MV-4-11 (cell line): ENCODE data around the gene TMEM233.
"Not testable (repeated sequence)": the region's sequence is repeated elsewhere in the genome, so short reads cannot be mapped to it uniquely, and the experiment has no call there.

ENCODE experiments used
- DNase-seq: peaks from one replicate; lab custom pipeline; 2025; lab: John Stamatoyannopoulos, UW

Gene TMEM233

GRCh38 chr12:119658166-119658565 is 64.6 kb downstream of the TMEM233 start:
- DNase-seq = not testable (repeated sequence)

DNA sequence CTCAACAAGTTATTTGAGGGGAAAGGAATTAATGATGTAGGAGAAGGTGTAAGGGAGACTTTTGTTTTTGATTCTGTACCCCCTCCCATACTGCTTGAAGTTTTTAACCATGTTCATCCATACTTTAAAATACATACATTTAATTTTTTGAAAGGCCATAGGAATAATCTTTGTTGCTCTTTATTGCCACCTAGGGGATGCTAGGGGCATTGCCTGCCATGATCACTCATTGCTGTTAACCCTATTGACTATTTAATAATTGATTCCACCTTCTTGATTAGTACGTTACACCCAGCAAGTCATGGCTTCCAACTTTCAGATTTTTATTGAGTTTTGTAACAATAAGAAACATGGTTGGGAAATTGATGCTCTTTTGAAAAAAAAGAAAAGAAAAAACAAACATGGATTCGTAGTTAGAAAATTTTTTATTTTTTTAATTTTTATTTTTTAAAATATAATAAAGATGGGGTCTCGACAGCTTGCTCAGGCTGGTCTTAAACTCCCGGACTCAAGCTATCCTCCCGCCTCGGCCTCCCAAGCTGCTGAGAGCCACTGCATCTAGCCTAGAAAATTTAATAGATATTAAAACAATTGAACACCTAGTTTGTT is 65.8 kb downstream of the TMEM233 start:
- DNase-seq = peak; percentile 35

DNA sequence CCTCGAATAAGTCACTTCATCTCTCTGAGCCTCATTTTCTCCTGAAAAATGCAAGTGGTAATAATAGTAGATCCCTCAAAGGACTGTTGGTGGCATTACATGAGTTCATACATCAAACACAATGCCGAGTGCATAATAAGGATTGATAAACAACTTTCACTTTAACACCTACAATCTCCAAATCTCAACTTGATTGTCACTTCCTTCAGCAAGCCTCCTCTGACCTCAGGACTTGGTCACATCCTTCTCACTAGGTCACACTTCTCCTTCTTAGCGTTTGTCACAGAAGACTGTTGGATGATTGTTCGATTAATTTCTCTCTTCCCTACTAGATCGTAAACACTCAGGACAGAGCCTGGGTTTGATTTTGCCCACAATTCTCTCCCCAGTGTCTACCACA is 66.5 kb downstream of the TMEM233 start:
- peak; percentile 68 for DNase-seq

DNA sequence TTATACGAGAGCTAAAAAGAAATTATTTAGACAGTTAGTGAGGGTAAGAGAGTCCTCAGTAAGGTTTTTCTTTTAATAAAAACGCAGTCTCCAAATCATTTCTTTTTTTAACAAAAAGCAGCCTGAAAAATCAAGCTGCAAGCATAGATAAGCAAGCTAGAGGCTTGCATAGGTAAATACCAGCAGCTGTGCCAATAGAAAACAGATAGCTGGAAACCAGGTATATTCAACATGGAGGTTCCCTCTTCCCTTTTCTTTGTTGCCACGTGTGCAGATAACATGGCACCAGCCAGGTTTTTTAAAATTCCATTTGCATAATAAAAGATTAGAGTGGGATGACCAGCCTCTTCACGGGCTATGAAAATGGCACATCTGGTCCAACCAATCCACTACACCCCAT is 68.3 kb downstream of the TMEM233 start:
- no peak for DNase-seq

DNA sequence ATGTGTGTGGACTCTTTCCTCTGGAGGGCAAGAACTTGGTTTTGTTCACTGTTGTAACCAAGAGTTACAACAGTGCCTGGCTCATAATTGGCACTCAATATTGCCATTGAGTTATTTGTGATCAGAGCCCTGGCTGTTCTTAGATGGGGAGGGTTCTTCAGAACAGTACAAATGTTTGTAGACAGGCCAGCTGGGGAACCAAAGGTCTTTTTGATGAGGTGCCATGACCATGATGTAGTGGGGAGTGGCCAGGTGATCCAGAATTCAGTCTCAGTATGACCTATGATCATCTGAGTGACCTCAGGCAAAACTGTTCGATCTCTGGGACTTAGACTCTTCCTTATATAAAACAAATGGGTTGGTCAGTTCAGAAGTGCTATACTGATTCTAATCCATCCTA is 71.1 kb downstream of the TMEM233 start:
- no peak for DNase-seq

GRCh38 chr12:119665164-119665929 is 71.8 kb downstream of the TMEM233 start:
- DNase-seq = no peak

DNA sequence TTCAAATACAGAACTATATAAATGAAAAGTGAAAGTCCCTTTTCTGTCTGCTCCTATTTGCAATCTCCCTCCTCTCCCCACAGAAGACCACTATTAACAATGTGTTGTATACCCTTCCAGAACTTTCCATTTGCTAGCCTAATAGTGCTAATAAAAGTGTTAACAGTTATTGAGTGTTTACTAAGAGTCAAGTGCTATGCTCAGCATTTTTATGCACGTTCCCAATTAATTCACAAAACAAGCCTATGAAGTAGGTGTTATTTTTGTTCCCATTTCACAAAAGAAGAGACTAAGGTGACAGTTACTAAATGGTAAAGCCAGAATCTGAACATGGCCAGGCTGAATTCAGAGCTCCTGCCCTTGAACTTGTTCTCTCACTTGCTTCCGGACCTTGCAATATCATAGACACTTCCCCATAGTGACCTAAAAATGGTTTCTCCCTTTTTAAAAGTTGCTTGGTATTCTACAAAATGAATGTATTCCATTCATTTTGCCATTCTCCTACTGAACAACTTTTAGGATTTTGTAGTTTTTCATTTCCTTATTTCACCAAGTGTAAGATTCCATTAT is 72.7 kb downstream of the TMEM233 start:
- peak; percentile 43 for DNase-seq

DNA sequence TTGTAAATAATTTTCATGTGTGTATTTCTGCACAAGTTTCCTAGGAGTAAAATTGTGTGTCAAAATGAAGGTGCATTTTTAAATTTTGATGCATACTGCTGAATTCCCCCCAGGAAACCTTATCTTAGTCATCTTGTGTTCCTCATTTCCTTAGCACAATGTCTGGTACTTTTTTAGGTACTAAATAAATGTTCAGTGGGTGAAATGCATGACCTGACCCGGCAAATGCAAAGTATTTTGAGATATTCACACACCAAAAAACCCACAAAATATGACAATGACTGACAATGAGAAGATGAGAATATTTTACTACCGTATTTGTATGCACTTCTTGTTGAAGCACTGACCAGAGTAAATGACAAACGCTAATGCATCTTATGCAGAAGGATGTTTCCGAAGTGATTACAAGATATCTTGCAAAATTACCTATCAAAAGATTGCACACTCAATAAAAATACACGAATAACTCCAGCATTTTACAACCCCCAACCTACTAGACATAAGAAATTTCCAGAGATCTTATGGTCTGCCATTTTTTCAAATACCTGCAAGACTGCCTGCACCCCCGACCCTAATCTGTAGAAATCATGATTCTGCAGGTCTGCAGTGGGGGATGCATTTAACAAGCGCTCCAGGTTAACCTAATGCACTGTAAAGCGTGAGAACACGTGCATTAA is 73.5 kb downstream of the TMEM233 start:
- DNase-seq = peak; percentile 22

DNA sequence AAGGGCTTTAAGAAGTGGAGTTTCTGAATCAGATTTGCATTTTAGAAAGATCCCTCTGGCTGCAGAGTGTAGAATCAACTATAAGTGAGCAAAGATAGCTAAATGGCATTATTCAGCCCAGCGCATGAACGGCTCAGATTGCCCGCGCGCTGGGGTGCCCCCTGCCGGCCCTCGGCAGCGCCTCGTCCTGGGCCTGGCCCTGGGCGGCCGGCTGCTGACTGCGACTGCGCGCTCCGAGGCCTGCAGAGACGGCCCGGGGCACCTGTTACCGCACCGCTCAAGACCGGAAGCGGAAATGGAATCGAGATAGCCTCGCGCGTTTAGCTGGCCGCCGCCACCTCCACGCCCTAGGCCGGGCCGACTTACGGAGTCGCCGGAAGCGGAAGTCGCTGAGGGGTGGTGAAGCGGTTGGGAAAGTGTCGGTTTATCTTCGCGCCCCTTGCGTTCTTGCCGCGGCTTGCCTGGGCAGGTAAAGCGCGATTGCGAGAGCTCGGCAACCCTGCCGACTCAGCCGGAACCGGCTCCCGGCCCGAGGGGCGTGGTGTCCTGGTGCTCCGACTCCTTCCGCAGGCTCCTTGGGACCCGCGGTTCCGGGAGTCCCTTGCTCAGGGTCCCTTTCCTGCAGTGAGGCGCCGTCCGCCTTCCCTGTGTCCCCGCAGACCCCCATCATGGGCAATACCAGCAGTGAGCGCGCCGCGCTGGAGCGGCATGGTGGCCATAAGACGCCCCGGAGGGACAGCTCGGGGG is 74.2 kb downstream of the TMEM233 start, which contains the start of gene PRKAB1:
Gene PRKAB1, plus strand, starts transcription at position 557 of the 747 bp plus-strand sequence. Its CDS starts 112 bp downstream, at position 669.
- DNase-seq = peak; percentile 98

- DNase-seq = no peak
Observed at GRCh38 chr12:119668324-119668841, 74.8 kb downstream of the TMEM233 start.

GRCh38 chr12:119669744-119670472 is 76.3 kb downstream of the TMEM233 start:
- DNase-seq = no peak

DNA sequence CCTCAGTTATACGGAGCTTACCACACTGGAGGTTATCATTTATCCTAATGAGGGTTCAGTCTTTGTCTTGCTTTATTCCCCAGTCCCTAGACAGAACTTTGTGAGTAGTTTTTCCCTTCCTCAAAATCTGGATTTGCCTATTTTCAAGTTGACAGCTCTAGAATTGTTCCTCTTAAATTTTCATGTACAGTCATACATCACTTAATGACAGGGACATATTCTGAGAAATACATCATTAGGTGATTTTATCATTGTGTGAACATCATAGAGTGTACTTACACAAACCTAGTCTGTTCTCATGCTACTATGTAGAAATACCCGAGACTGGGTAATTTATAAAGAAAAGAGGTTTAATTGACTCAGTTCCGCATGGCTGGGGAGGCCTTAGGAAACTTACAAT is 77.5 kb downstream of the TMEM233 start:
- no peak for DNase-seq

- no peak for DNase-seq
Observed at GRCh38 chr12:119672194-119672593, 78.6 kb downstream of the TMEM233 start.

GRCh38 chr12:119673634-119674033 is 80.1 kb downstream of the TMEM233 start:
- DNase-seq = no peak

DNA sequence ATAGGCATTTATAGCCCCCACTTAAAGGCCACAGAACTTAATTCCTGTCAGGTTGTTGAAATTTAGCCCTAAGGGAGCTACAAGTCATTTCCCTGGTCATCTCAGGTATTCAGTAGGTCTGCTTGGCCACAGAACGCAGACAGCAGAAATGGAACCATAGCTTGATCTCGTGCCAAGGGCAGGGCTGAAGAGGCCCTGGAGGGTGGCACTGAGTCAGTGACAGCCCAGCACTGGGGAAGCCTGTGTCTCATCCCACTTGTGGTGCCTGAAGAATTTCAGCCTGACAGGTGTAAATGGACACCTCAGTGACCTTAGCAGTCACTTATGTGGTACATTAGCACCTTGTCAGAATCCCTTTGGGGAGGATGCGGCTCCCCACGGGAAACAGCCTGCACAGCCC is 81.0 kb downstream of the TMEM233 start:
- no peak for DNase-seq

DNA sequence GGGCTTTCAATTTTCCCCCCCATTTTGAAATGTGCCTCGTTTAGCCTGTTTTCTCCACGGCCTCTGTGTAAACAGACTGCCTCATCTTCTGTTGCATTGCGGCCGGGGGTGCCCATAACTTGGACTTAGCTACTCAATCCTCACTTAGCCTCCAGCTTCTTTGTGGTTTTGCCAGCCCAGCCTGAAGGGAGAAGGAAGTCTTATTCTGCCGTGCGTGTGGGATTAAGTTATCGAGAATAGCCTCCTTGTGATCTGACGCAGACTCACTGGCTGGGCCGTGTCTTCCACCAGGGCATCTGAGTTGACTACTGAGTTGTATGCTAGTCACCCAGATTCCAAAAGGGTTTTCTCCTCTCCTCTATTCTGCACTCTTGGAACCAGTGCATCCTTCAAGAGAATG is 82.4 kb downstream of the TMEM233 start:
- peak; percentile 77 for DNase-seq

DNA sequence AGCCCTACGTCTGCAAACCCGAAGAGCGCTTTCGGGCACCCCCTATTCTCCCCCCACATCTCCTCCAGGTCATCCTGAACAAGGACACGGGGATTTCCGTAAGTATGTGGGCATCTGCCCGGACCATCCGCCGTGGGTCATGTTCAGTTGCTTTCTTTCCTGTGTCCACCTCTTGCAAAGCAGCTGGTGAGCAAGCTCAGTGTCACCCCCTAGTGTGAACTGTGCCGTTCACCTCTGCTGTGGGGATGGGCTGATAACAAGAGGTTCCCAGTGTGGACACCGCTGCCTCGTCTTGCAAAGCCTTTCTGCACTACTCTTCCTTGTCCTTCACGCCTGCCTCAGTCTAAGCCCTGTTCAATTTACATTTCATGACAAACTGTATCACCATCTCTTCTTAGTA is 83.0 kb downstream of the TMEM233 start:
- no peak for DNase-seq

DNA sequence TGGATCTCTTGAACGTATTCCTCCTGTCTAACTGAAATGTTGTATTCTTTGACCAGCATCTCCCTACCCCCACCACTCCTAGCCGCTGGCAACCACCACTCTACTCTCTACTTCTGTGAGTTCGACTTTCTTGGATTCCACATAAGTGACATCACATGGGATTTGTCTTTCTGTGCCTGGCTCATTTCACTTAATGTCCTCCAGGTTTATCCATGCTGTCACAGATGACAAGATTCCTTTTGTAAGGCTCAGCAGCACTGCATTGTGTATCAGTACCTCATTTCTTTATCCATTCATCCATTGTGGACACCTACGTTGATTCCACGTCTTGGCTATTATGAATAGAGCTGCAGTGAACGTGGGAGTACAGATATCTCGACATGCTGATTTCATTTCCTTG is 84.9 kb downstream of the TMEM233 start:
- no peak for DNase-seq

GRCh38 chr12:119679081-119679480 is 85.5 kb downstream of the TMEM233 start:
- no peak for DNase-seq

GRCh38 chr12:119679490-119679889 is 85.9 kb downstream of the TMEM233 start:
- DNase-seq = no peak

DNA sequence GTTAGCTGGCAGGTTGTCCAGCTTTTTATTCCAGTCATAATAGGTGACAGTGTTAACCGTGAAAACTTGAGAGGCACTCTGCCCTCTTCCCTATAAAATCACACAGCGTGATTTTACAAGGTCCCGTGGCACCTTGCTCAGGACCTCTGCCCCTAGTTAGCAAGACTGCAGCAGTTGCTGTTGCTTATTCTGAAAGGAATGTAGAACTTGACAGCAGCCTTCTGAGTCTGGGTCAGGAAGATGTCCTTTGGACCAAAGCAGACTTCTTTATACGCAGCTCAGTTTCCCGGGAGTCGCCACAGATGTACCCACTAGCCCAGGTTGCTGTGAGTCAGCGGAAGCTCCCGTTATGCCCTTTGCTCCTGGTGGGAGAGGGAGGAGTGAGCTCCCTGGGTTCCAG is 87.5 kb downstream of the TMEM233 start:
- DNase-seq = no peak
